ENCODE results near the gene ACE.
"Not testable (repeated sequence)": the region's sequence is repeated elsewhere in the genome, so short reads cannot be mapped to it uniquely, and the experiment has no call there.

Gene ACE

GRCh38 chr17:63463771-63464170 is 13.1 kb upstream of the ACE start:
- CTCF ChIA-PET = interaction anchor here (0.9 kb wide), 1 partner anchor 15 kb away, joined by 3 read pairs; no protein-coding TSS in a partner anchor
- DNase-seq (ENCODE audit: extremely low spot score) = no peak

GRCh38 chr17:63464691-63465236 is 12.1 kb upstream of the ACE start:
- TF ChIP-seq TARDBP (IDR thresholded peaks at IDR 0.05) (no peak), ELF4 (IDR thresholded peaks at IDR 0.05) (no peak), SUZ12 (IDR thresholded peaks at IDR 0.05) (no peak), CTBP1 (IDR thresholded peaks at IDR 0.05; ENCODE audit: borderline replicate concordance) (no peak), L3MBTL2 (conservative IDR thresholded peaks at IDR 0.05) (no peak), FOXA1 (IDR thresholded peaks at IDR 0.05) (no peak), LEF1 (IDR thresholded peaks at IDR 0.05; ENCODE audit: borderline replicate concordance) (no peak), FOXM1 (IDR thresholded peaks at IDR 0.05; ENCODE audit: borderline replicate concordance) (no peak), ARNT (IDR thresholded peaks at IDR 0.05) (no peak), SP1 (IDR thresholded peaks at IDR 0.05) (no peak), PKNOX1 (IDR thresholded peaks at IDR 0.05) (no peak), NFRKB (IDR thresholded peaks at IDR 0.05) (no peak), BHLHE40 (IDR thresholded peaks at IDR 0.05; ENCODE audit: borderline replicate concordance) (no peak), HDGF (IDR thresholded peaks at IDR 0.05; ENCODE audit: borderline replicate concordance) (no peak), ZNF384 (IDR thresholded peaks at IDR 0.05) (no peak), FOXK2 (IDR thresholded peaks at IDR 0.05) (no peak)
- no peak for DNase-seq (ENCODE audit: extremely low spot score)
- ChIA-PET CTCF (no interaction called here), POLR2A (no interaction called here)

More at GRCh38 chr17:63463771-63464170, 13.1 kb upstream of the ACE start:
- TF ChIP-seq LEF1 (IDR thresholded peaks at IDR 0.05; ENCODE audit: borderline replicate concordance) (no peak), HDGF (IDR thresholded peaks at IDR 0.05; ENCODE audit: borderline replicate concordance) (no peak), NFRKB (IDR thresholded peaks at IDR 0.05) (no peak), SUZ12 (IDR thresholded peaks at IDR 0.05) (no peak), SP1 (IDR thresholded peaks at IDR 0.05) (no peak), FOXK2 (IDR thresholded peaks at IDR 0.05) (no peak), FOXM1 (IDR thresholded peaks at IDR 0.05; ENCODE audit: borderline replicate concordance) (no peak), ELF4 (IDR thresholded peaks at IDR 0.05) (no peak), CTBP1 (IDR thresholded peaks at IDR 0.05; ENCODE audit: borderline replicate concordance) (no peak), TARDBP (IDR thresholded peaks at IDR 0.05) (no peak), BHLHE40 (IDR thresholded peaks at IDR 0.05; ENCODE audit: borderline replicate concordance) (no peak), ZNF384 (IDR thresholded peaks at IDR 0.05) (no peak), L3MBTL2 (conservative IDR thresholded peaks at IDR 0.05) (no peak), FOXA1 (IDR thresholded peaks at IDR 0.05) (no peak), ARNT (IDR thresholded peaks at IDR 0.05) (no peak), PKNOX1 (IDR thresholded peaks at IDR 0.05) (no peak)
- POLR2A ChIA-PET = interaction anchor here (1.5 kb wide), 1 partner anchor 158 kb away, joined by 3 read pairs; the partner anchor contains the start of gene MAP3K3

GRCh38 chr17:63468099-63468498 is 8.8 kb upstream of the ACE start:
- CTCF ChIA-PET = interaction anchor here (0.7 kb wide), 1 partner anchor 84 kb away, joined by 3 read pairs; no protein-coding TSS in a partner anchor
- POLR2A ChIA-PET; DNase-seq (ENCODE audit: extremely low spot score): not testable (repeated sequence)

GRCh38 chr17:63474174-63474573 is 2.7 kb upstream of the ACE start:
- ChIA-PET POLR2A (no interaction called here), CTCF (no interaction called here)
- TF ChIP-seq HDGF (IDR thresholded peaks at IDR 0.05; ENCODE audit: borderline replicate concordance) (no peak), FOXA1 (IDR thresholded peaks at IDR 0.05) (no peak)
- DNase-seq (ENCODE audit: extremely low spot score) = no peak

- POLR2A ChIA-PET = no interaction called here
- CTCF ChIA-PET = no interaction called here
- DNase-seq (ENCODE audit: extremely low spot score) = no peak
- no peak for TF ChIP-seq NFRKB (IDR thresholded peaks at IDR 0.05)
- no peak for TF ChIP-seq LEF1 (IDR thresholded peaks at IDR 0.05; ENCODE audit: borderline replicate concordance)
- TF ChIP-seq ARNT (IDR thresholded peaks at IDR 0.05) = no peak
- no peak for TF ChIP-seq HDGF (IDR thresholded peaks at IDR 0.05; ENCODE audit: borderline replicate concordance)
Observed at GRCh38 chr17:63474586-63475460, 2.0 kb upstream of the ACE start.

- ChIA-PET CTCF (interaction anchor here (0.5 to 1.2 kb wide), 4 partner anchors 33 to 706 kb away, joined by 3 to 4 read pairs (median 3); no protein-coding TSS in a partner anchor), POLR2A (interaction anchor here (0.8 to 1.6 kb wide), 6 partner anchors 23 to 50 kb away, joined by 3 to 8 read pairs (median 4); no protein-coding TSS in a partner anchor)
- TF ChIP-seq LEF1 (IDR thresholded peaks at IDR 0.05; ENCODE audit: borderline replicate concordance) = no peak
- TF ChIP-seq FOXK2 (IDR thresholded peaks at IDR 0.05) = no peak
- TF ChIP-seq SP1 (IDR thresholded peaks at IDR 0.05) = no peak
- TF ChIP-seq SUZ12 (IDR thresholded peaks at IDR 0.05) = no peak
- DNase-seq (ENCODE audit: extremely low spot score) = no peak
Observed at GRCh38 chr17:63475491-63476412, 1.1 kb upstream of the ACE start.

Measured in HEK293T (cell line).